Ovary (tissue), 3 donors: ENCODE results near the gene ABLIM1.

Experiments
- CTCF ChIP-seq, 3 donors: fragments of 450-650 bp in 2 of 3; fragments of 200-600 bp in 1 of 3; IDR thresholded peaks; one replicate each; pipeline versions ENCODE4 v1.5.1 to v1.8.0; 2016 to 2022; ENCODE audit warnings: antibody characterized with exemption in 3 of 3, mild to moderate bottlenecking in 1 of 3
- EP300 ChIP-seq: sonication (generic); formaldehyde crosslinking; IDR thresholded peaks from one replicate; pipeline ENCODE4 v1.6.1; 2017; ENCODE audit warnings: antibody characterized with exemption
- POLR2A ChIP-seq: fragments of 450-650 bp; IDR thresholded peaks from one replicate; pipeline ENCODE4 v1.6.1; 2017; ENCODE audit warnings: antibody characterized with exemption, mild to moderate bottlenecking, moderate library complexity
- donor health status: DM: no; HTN: no; CAD: no.

- TF ChIP-seq POLR2A (no peak), CTCF (IDR thresholded peaks at IDR 0.05) (no peak), EP300 (no peak)
Measured at GRCh38 chr10:114523876-114524275, 134.2 kb downstream of the ABLIM1 start.
